GM18870 (cell line): ENCODE data around the gene WDFY3.

ENCODE experiments used
- ATAC-seq: cut with Tn5 transposase; IDR thresholded peaks from one replicate; pipeline ENCODE4 v1.9.1; 2021; ENCODE audit warnings: moderate library complexity; ENCODE audit not compliant: unreplicated experiment

Gene WDFY3

GRCh38 chr4:84914686-84915395 lies 51.6 kb downstream of the WDFY3 start:
- ATAC-seq, result no peak

DNA sequence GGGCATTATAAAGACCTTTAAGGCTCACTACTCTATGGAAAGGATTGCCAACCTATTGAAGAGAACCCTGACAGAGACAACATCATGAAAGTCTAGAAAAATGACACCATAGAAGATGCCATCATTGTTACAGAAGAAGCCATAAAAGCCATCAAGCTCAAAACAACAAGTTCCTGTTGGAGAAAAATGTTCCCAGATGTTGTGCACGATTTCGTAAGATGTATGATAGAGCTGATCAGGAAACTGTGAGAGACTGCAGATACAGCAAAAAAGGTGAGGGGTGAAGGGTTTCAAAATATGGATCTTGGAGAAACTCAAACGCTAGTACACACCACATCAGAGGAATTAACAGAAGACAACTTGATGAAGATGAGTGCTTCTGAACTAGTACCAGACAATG lies 53.3 kb downstream of the WDFY3 start:
- no peak for ATAC-seq

DNA sequence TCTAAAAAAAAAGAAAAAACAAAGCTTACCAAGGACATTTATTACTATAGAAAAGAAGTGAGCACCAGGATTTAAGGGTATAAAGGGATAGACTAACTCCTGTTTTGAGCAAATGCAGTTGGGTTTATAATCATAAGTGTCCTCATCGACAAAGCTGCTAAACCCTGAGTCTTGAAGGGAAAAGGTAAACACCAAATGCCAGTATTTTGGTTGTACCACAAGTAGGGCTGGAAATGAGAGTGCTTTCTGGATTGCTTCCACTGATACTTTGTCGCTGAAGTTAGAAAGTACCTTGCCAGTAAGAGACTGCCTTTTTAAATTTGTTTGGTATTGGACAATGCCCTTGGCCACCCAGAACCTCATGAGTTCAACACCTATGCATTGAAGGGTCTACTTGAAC lies 53.7 kb downstream of the WDFY3 start:
- no peak for ATAC-seq

- no peak for ATAC-seq
Observed at GRCh38 chr4:84908876-84909275, 57.6 kb downstream of the WDFY3 start.

DNA sequence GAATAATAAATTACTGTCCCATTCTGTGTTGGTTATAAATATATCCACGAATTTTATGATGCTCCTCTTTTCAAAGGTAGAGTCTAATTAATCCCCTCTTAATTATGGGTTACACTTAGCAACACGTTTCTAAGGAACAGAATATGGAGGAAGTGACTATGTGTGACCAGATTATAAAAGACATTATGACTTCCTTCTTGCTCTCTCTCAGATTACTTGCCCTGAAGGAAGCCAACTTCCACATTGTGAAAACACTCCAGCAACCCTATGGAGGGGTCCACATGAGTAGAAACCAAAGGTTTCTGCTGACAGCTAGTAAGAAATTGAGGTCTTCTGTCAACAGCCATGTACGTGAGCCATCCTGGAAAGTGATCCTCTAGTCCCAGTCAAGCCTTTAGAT lies 59.3 kb downstream of the WDFY3 start:
- no peak for ATAC-seq

DNA sequence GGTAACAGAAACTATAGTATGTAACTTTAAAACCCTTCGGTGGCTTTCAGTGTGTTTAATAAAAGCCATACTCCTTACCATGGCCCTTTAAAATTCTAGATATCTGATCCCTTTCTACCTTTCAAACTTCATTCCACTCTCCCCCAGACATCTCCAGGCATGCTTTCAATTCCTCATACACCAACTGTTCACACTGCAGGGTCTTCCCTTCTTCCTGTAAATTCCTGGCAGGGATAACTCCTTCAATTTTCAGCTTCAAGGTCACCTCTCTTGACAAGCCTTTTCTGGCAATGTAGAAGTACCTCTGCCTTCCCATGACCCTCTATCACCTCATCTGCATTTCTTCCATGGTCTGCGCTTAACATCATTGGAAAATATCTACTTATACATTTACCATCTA lies 60.8 kb downstream of the WDFY3 start:
- no peak for ATAC-seq

DNA sequence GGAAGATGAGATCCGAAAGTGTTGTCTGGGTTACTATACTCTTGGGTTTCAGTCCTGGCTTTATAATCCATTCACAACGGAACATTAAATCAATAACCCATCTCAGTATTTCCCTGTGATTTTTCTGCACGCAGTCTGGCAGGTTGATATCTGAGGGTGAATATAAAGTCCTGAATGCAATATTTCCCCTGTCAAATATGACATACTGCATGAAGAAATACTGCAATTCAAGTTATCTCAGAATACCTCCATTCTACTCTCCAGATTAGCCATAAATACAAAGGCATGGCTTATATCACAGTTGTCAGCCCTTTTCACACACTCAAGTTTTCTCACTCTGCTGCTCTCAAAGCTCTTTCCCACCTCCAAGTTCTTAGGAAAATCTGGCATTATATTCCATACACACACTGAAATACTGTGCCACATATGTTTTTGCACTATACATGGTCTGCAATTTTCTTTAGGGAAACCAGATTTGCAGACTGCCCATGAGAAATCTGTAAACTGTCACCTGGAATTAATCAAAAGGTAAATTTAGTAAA lies 64.7 kb downstream of the WDFY3 start:
- ATAC-seq, result no peak

GRCh38 chr4:84901173-84901572 lies 65.3 kb downstream of the WDFY3 start:
- ATAC-seq, result no peak

DNA sequence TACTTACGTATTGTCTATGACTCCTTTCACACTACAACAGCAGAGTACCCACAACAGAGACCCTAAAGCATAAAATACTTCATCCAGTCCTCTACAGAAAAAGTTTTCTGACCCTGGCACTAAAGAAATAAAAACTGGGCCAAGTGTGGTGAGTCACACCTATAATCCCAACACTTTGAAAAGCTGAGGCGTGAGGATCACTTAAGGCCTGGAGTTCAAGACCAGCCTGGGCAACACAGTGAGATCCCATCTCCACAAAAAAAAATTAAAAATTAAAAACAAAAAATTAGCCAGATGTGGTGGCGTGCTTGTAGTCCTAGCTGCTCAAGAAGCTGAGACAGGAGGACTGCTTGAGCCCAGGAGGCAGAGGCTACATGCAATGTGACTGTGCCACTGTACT lies 66.9 kb downstream of the WDFY3 start:
- no peak for ATAC-seq

GRCh38 chr4:84897516-84897915 lies 69.0 kb downstream of the WDFY3 start:
- no peak for ATAC-seq

DNA sequence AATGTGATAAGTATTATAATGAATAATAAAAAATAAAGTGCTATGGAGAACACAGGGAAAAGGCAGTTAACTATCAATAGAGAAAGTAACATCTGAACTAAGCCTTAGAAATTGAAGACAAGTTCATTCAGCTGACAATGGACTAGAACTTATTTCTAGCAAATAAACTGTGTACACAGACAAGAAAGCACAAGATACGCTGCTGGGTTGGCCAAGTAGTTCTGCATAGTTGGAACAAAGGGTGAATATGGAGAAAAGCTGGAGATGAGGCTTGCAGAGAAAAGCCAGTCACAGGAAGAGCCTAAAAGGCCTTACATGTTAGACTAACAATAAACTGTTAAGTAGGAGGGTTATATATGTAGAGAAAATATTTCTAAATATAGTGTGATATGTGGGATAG lies 71.2 kb downstream of the WDFY3 start:
- no peak for ATAC-seq

- no peak for ATAC-seq
Observed at GRCh38 chr4:84894621-84895020, 71.9 kb downstream of the WDFY3 start.

GRCh38 chr4:84892950-84893349 lies 73.5 kb downstream of the WDFY3 start:
- no peak for ATAC-seq

GRCh38 chr4:84887824-84888223 lies 78.7 kb downstream of the WDFY3 start:
- ATAC-seq, result no peak

GRCh38 chr4:84879651-84880200 lies 86.8 kb downstream of the WDFY3 start:
- no peak for ATAC-seq

GRCh38 chr4:84878546-84878945 lies 87.9 kb downstream of the WDFY3 start:
- ATAC-seq, result no peak

- no peak for ATAC-seq
Observed at GRCh38 chr4:84878090-84878489, 88.4 kb downstream of the WDFY3 start.

DNA sequence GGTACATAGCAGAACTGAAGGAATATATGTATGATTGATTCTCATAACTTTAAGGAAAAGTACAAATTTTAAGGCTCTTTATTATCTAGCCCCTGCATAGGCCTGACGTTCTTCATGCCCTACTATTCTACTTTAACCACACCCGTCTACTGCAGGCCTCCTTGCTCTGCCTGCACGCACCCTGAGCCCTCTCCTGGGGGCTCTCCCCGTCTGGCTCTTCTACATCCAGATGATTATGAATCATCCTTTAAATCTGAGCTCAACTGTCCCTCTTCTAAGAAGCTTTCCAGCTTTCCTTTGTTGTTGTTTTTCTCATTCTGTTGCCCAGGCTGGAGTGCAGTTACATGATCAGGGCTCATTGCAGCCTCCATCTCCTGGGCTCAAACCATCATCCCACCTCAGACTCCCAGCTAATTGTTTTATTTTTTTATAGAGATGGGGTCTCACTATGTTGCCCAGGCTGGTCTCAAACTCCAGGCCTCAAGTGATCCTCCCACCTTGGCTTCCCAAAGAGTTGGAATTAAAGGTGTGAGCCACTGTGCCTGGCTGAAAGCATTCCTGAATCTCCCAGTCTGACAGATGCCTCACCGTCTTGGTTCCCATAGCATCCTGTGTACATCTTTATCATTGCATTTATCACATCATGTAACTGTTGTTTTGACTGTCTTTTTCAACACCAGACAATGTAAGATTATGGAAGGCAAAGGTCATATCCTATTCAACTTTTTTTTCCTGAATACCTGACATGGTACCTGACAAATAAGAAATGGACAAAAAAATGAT lies 89.2 kb downstream of the WDFY3 start:
- no peak for ATAC-seq

- ATAC-seq, result no peak
Observed at GRCh38 chr4:84875636-84876371, 90.7 kb downstream of the WDFY3 start.

- ATAC-seq, result no peak
Observed at GRCh38 chr4:84874619-84875018, 91.9 kb downstream of the WDFY3 start.
